GM23248 (cell line): ENCODE measurements around the gene AUP1.

Experiments used
- EZH2 ChIP-seq: fragments of 200-600 bp; sonication (generic); IDR thresholded peaks from 2 replicates; pipeline ENCODE4 v1.6.1; 2018; ENCODE audit warnings: antibody characterized with exemption, mild to moderate bottlenecking; ENCODE audit not compliant: insufficient read depth, poor library complexity, severe bottlenecking
- EZH2phosphoT487 ChIP-seq: fragments of 200-600 bp; sonication (generic); IDR thresholded peaks from 2 replicates; pipeline ENCODE4 v1.6.1; 2018; ENCODE audit warnings: antibody characterized with exemption, moderate library complexity, mild to moderate bottlenecking, low read depth; ENCODE audit not compliant: insufficient read depth

DNA sequence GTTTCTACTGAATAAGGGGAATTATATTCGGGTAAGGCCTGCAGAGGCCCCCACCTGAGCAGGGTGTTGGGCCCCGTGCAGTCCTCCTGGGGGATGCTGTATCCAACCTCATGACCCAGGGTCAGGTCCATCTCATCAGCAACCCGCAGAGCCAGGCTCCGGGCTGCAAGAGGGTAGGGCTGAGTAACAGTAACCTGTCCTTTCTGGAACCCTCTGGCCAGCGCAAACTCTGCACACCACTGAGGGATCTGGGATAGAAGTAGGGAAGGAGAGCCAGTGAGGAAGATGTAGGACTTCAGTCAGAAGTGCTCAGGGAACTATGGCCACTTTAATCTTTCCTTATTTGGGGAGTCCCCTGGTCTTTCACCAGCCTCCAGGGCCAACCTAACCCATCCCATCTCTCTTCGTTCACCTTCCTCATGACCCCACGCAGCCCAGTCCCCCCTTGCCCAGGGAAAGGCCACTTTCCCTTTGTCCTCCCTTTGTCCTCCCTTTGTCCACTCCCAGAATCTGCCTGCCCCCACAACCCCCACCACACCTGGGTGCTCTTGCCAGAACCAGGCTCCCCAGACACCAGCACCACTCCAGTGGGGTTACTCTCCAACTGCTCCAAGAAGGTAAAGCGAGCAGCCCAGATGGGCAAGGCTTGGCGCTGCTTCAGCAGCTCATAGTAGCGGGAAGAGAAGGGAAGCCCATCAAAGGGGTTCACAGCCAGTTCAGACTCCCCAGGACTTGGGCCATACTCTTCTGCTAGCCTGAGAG, 4.4 kb downstream of the AUP1 start:
- TF ChIP-seq EZH2 = no peak
- no peak for TF ChIP-seq EZH2phosphoT487
